DND-41 (cell line): ENCODE data around the gene GFI1.
A peak's percentile ranks its signal among the peaks of the same experiment; 100 is the strongest.
"Not testable (repeated sequence)": the region's sequence is repeated elsewhere in the genome, so short reads cannot be mapped to it uniquely, and the experiment has no call there.

ENCODE experiments used
- ATAC-seq: fragments of 200-7000 bp; cut with Tn5 transposase; 3 replicates; pipeline ENCODE4 v1.9.1; 2021; ENCODE audit warnings: low read depth; ENCODE audit not compliant: insufficient read depth
- DNase-seq: peaks from one replicate; pipeline ENCODE4 v3.0.0-alpha.2; 2020
- H2AFZ ChIP-seq: 2 replicates; pipeline ENCODE4 v1.6.0; 2012; ENCODE audit warnings: low read depth, low read length
- H3K27ac ChIP-seq: 2 replicates; pipeline ENCODE4 v1.5.1; 2012; ENCODE audit warnings: low read length, inconsistent platforms
- H3K27me3 ChIP-seq: fragments of 200-600 bp; sonication (generic); 2 replicates; pipeline ENCODE4 v1.6.0; 2012; ENCODE audit warnings: low read length, mild to moderate bottlenecking, inconsistent platforms; ENCODE audit not compliant: insufficient read depth, poor library complexity
- H3K36me3 ChIP-seq: 2 replicates; pipeline ENCODE4 v1.5.1; 2012; ENCODE audit warnings: low read length, inconsistent platforms; ENCODE audit not compliant: insufficient read depth
- H3K4me1 ChIP-seq: 2 replicates; pipeline ENCODE4 v1.5.1; 2012; ENCODE audit warnings: mild to moderate bottlenecking, low read length; ENCODE audit not compliant: insufficient read depth
- H3K4me2 ChIP-seq: 2 replicates; pipeline ENCODE4 v1.6.0; 2012; ENCODE audit warnings: mild to moderate bottlenecking, moderate library complexity, low read length, inconsistent platforms; ENCODE audit not compliant: insufficient read depth
- H3K4me3 ChIP-seq, 2 experiments: fragments of 200-600 bp in 1 of 2; shearing (Covaris generic) in 1 of 2; 2 replicates each; pipeline ENCODE4 v1.5.1; 2012 to 2016; ENCODE audit warnings: inconsistent platforms in 2 of 2, low read length in 2 of 2, mild to moderate bottlenecking in 2 of 2, low read depth in 1 of 2, moderate library complexity in 1 of 2
- H3K79me2 ChIP-seq: 2 replicates; pipeline ENCODE4 v1.6.0; 2012; ENCODE audit warnings: low read length, inconsistent platforms; ENCODE audit not compliant: insufficient read depth
- H3K9ac ChIP-seq: 2 replicates; pipeline ENCODE4 v1.6.0; 2012; ENCODE audit warnings: low read depth, mild to moderate bottlenecking, inconsistent platforms, low read length, moderate library complexity
- H3K9me3 ChIP-seq: 2 replicates; pipeline ENCODE4 v1.5.1; 2012; ENCODE audit warnings: low read length, moderate library complexity, mild to moderate bottlenecking, inconsistent platforms; ENCODE audit not compliant: insufficient read depth, severe bottlenecking
- H4K20me1 ChIP-seq: 2 replicates; pipeline ENCODE4 v1.6.0; 2012; ENCODE audit warnings: low read length; ENCODE audit not compliant: insufficient read depth
- CTCF ChIP-seq: IDR thresholded peaks from 2 replicates; pipeline ENCODE4 v1.5.1; 2012; ENCODE audit warnings: borderline replicate concordance, low read length, moderate library complexity, mild to moderate bottlenecking; ENCODE audit not compliant: poor library complexity, severe bottlenecking; ENCODE audit errors: extremely low read depth
- EZH2 ChIP-seq: IDR thresholded peaks from 3 replicates; pipeline ENCODE4 v1.6.1; 2012; ENCODE audit warnings: borderline replicate concordance, low read depth, mild to moderate bottlenecking, moderate library complexity, low read length, inconsistent platforms; ENCODE audit not compliant: severe bottlenecking

Gene GFI1

GRCh38 chr1:92486251-92487077 lies at the start of gene GFI1:
TSS of gene GFI1 (minus strand) at chr1:92486925. CDS start at chr1:92483487, 3,438 bp downstream.
- DNase-seq (no peak), ATAC-seq (no peak; the same call in 2 of the 3 replicates)
- Histone ChIP-seq H3K4me2 (peak within 1 kb of the TSS; percentile 68), H3K9ac (peak within 1 kb of the TSS; percentile 98), H3K36me3 (peaks cover 30% of the 10 kb centered on the region), H3K4me1 (peaks cover 30% of the 10 kb centered on the region), H3K27me3 (no peaks in the 10 kb centered on the region), H4K20me1 (peaks cover 12% of the 10 kb centered on the region; the same call in 1 of the 2 replicates), H3K4me3 (peak within 1 kb of the TSS; percentile 71 to 74), H3K79me2 (peaks cover 36% of the 10 kb centered on the region), H3K27ac (peak within 1 kb of the TSS; percentile 98), H2AFZ (peak within 1 kb of the TSS; percentile 46), H3K9me3 (no peaks in the 10 kb centered on the region)
- TF ChIP-seq EZH2 (no peak), CTCF (no peak)

GRCh38 chr1:92532371-92532770 lies 45.6 kb upstream of the GFI1 start:
- DNase-seq, H3K9ac ChIP-seq, H3K4me3 ChIP-seq, H3K27me3 ChIP-seq, H3K9me3 ChIP-seq, H3K36me3 ChIP-seq, ATAC-seq, H4K20me1 ChIP-seq, H2AFZ ChIP-seq, H3K4me2 ChIP-seq, H3K27ac ChIP-seq, H3K79me2 ChIP-seq: not testable (repeated sequence)
- peaks cover 23% of the 10 kb centered on the region for H3K4me1 ChIP-seq

GRCh38 chr1:92531939-92532338 lies 45.2 kb upstream of the GFI1 start:
- not testable (repeated sequence) for H3K79me2 ChIP-seq, H3K27ac ChIP-seq, DNase-seq, ATAC-seq, H3K9me3 ChIP-seq, H3K4me2 ChIP-seq, H2AFZ ChIP-seq, H3K36me3 ChIP-seq, H4K20me1 ChIP-seq, H3K4me3 ChIP-seq, H3K27me3 ChIP-seq, H3K9ac ChIP-seq
- peaks cover 18% of the 10 kb centered on the region for H3K4me1 ChIP-seq

- no peaks in the 10 kb centered on the region for H3K79me2 ChIP-seq
- TF ChIP-seq CTCF (no peak), EZH2 (no peak)
- no peaks in the 10 kb centered on the region for H3K27me3 ChIP-seq
- no peak overlapping the region for H3K4me2 ChIP-seq
- no peaks in the 10 kb centered on the region for H3K4me1 ChIP-seq
- H3K27ac ChIP-seq, result no peak overlapping the region
- H3K36me3 ChIP-seq, result no peaks in the 10 kb centered on the region
- H2AFZ ChIP-seq, result no peak overlapping the region
- H4K20me1 ChIP-seq, result no peaks in the 10 kb centered on the region
- ATAC-seq (no peak), DNase-seq (no peak)
- no peaks in the 10 kb centered on the region for H3K9me3 ChIP-seq
- no peak overlapping the region for H3K9ac ChIP-seq
- H3K4me3 ChIP-seq, result no peak overlapping the region
These were observed 40.9 kb upstream of the GFI1 start for GRCh38 chr1:92527670-92528069.

GRCh38 chr1:92524944-92525590 lies 38.3 kb upstream of the GFI1 start:
- H3K4me1 ChIP-seq, H3K9ac ChIP-seq, H3K4me2 ChIP-seq, H3K27me3 ChIP-seq, H3K27ac ChIP-seq, H2AFZ ChIP-seq, H3K36me3 ChIP-seq, DNase-seq, H3K4me3 ChIP-seq, H3K9me3 ChIP-seq, H3K79me2 ChIP-seq, H4K20me1 ChIP-seq, ATAC-seq: not testable (repeated sequence)
